Measurements from ENCODE around the gene DOCK1. TPM values are rescaled to one million over a fixed set of nuclear protein-coding genes. Genes with fewer than 3 reads are reported as not detected.

Gene DOCK1
- total RNA-seq, 4 donors from 2014 or later, result 31.3 to 82.3 (median 44.1) TPM

DNA sequence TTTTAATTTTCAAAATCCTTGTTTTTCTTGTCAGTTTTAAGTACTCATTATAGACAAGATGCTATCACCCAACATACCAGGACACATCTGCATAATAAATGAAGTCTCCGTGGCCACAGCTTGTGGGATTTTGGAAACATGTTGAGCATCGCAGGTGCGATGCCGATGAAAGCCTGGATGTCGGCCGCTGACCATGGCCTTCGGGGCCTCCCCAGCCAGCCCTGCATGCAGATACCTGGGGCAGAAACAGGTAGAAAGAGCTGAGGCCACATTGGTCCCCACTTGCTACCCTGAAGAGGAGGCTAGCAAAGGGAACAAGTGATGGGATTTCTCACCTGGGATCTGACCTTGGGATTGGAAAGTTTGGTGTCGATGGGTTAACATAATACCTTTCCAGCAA, 123.8 kb downstream of the DOCK1 start:
- TF ChIP-seq, protein P1, sequence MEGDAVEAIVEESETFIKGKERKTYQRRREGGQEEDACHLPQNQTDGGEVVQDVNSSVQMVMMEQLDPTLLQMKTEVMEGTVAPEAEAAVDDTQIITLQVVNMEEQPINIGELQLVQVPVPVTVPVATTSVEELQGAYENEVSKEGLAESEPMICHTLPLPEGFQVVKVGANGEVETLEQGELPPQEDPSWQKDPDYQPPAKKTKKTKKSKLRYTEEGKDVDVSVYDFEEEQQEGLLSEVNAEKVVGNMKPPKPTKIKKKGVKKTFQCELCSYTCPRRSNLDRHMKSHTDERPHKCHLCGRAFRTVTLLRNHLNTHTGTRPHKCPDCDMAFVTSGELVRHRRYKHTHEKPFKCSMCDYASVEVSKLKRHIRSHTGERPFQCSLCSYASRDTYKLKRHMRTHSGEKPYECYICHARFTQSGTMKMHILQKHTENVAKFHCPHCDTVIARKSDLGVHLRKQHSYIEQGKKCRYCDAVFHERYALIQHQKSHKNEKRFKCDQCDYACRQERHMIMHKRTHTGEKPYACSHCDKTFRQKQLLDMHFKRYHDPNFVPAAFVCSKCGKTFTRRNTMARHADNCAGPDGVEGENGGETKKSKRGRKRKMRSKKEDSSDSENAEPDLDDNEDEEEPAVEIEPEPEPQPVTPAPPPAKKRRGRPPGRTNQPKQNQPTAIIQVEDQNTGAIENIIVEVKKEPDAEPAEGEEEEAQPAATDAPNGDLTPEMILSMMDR (IDR thresholded peaks at IDR 0.05), result no peak
- DNase-seq (ENCODE audit: low spot score) (no peak), ATAC-seq (ENCODE audit: low FRiP score) (no peak)

GRCh38 chr10:127033216-127034033, 128.2 kb downstream of the DOCK1 start:
- no peak for DNase-seq (ENCODE audit: low spot score)
- ATAC-seq (ENCODE audit: low FRiP score), result no peak
- TF ChIP-seq, protein P1 (IDR thresholded peaks at IDR 0.05), result no peak

DNA sequence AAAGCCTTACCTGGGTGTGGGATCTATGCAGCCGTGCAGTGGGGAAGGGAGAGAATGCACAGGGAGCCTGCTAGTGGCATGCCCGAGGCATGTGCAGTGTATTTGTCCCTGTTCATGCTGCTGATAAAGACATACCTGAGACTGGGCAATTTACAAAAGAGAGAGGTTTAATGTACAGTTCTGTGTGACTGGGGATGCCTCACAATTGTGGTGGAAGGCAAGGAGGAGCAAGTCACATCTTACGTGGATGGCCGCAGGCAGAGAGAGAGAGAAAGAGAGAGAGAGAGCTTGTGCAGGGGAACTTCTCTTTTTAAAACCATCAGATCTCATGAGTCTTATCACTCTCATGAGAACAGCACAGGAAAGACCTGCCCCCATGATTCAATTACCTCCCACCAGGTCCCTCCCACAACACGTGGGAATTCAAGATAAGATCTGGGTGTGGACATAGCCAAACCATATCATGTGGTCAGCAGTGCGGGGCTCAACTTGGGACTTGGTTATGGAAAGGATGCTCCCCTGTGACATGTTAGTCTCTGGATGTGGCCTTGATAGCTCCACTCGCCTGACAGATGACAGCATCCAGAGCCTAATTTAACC, 128.9 kb downstream of the DOCK1 start:
- ATAC-seq (ENCODE audit: low FRiP score) (no peak), DNase-seq (ENCODE audit: low spot score) (no peak)
- TF ChIP-seq, protein P1 (IDR thresholded peaks at IDR 0.05), result no peak

DNA sequence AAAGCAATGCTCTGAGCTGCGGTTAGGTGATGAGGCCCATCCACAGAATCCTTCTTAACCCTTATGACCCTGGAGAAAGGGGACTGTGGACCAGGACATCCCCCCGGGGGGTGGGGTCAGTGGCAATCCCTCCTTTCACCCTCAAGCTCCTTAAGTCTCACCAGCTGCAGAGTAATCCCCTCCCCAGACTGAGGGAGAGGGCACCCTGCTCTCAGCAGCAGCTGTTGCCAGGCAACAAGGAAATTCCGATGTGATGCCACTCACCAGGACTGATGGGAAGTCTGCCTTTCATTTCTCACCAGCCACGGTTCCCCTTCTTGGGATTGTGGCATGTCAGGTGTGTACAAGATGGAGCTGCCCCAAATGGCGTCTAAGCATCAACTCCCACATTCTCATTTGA, 129.6 kb downstream of the DOCK1 start:
- no peak for DNase-seq (ENCODE audit: low spot score)
- TF ChIP-seq, protein P1 (IDR thresholded peaks at IDR 0.05), result no peak
- ATAC-seq (ENCODE audit: low FRiP score), result no peak

DNA sequence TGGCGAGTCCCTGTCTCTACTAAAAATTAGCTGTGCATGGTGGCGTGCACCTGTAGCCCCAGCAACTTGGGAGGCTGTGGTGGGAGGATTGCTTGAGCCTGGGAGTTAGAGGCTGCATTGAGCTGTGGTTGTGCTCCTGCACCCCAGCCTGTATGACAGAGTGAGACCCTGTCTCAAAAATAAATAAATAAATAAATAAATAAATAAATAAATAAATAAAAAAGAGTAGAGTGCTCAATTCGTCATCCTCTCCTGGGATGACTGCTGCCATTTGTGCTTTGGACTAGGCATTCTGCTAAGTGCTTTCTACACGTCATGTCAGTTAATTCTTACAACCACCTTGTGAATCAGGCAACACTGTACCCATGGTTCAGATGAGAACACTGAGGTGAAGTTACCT, 130.6 kb downstream of the DOCK1 start:
- ATAC-seq (ENCODE audit: low FRiP score) (no peak), DNase-seq (ENCODE audit: low spot score) (no peak)

GRCh38 chr10:127036987-127037386, 131.8 kb downstream of the DOCK1 start:
- TF ChIP-seq, protein P1 (IDR thresholded peaks at IDR 0.05), result no peak
- DNase-seq (ENCODE audit: low spot score) (no peak), ATAC-seq (ENCODE audit: low FRiP score) (no peak)

More for the DNA sequence above, 130.6 kb downstream of the DOCK1 start:
- TF ChIP-seq, protein P1 (IDR thresholded peaks at IDR 0.05), result no peak

DNA sequence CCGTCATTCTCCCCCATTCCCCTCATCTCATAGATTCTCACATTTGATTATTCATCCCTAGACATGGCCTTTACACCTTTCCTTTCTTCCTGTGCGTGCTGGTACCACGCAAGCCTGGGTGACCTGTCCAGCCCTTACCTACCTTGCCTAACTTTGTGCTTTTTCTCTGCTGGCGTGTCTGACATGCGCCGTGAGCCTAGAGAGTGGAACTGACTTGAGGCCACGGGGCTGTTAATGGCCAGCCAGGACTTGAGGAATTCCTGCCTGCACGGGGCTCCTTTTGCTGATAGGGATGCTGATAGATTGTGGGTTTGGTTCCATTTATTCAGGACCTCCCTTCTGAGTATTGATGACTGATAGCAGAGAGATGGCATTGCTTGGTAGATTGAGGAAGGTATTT, 134.2 kb downstream of the DOCK1 start:
- DNase-seq (ENCODE audit: low spot score) (no peak), ATAC-seq (ENCODE audit: low FRiP score) (no peak)
- TF ChIP-seq, protein P1 (IDR thresholded peaks at IDR 0.05), result no peak

All from omental fat pad (tissue), 4 donors.